Parathyroid adenoma (tissue), 2 donors: ENCODE results near the gene SMPDL3A.

Experiments used
- H2AFZ ChIP-seq: fragments of 300-600 bp; sonication (generic); one replicate; pipeline ENCODE4 v1.7.0; 2017; ENCODE audit warnings: antibody characterized with exemption, mild to moderate bottlenecking
- H3K27ac ChIP-seq: fragments of 300-600 bp; sonication (generic); one replicate; pipeline ENCODE4 v1.7.0; 2017
- H3K27me3 ChIP-seq: fragments of 300-600 bp; sonication (generic); one replicate; pipeline ENCODE4 v1.7.0; 2017; ENCODE audit warnings: low read length; ENCODE audit not compliant: control insufficient read depth, insufficient read depth
- H3K36me3 ChIP-seq: fragments of 300-600 bp; sonication (generic); one replicate; pipeline ENCODE4 v1.7.0; 2017; ENCODE audit warnings: low read length; ENCODE audit not compliant: control insufficient read depth, insufficient read depth
- H3K4me1 ChIP-seq: fragments of 300-600 bp; sonication (generic); one replicate; pipeline ENCODE4 v1.7.0; 2017; ENCODE audit warnings: control low read depth
- H3K4me2 ChIP-seq: fragments of 300-600 bp; sonication (generic); one replicate; pipeline ENCODE4 v1.7.0; 2017; ENCODE audit warnings: low read length
- H3K4me3 ChIP-seq: fragments of 300-600 bp; sonication (generic); one replicate; pipeline ENCODE4 v1.7.0; 2017; ENCODE audit warnings: low read depth, low read length
- H3K79me2 ChIP-seq: fragments of 300-600 bp; sonication (generic); one replicate; pipeline ENCODE4 v1.7.0; 2017; ENCODE audit warnings: control low read depth
- H3K9ac ChIP-seq: fragments of 300-600 bp; sonication (generic); one replicate; pipeline ENCODE4 v1.7.0; 2017; ENCODE audit warnings: mild to moderate bottlenecking
- H3K9me3 ChIP-seq: fragments of 300-600 bp; sonication (generic); one replicate; pipeline ENCODE4 v1.7.0; 2017; ENCODE audit warnings: low read length; ENCODE audit not compliant: control insufficient read depth
- CTCF ChIP-seq: fragments of 300-600 bp; sonication (generic); IDR thresholded peaks from one replicate; pipeline ENCODE4 v1.7.0; 2017; ENCODE audit warnings: antibody characterized with exemption, mild to moderate bottlenecking
- donor health status: primary hyperparathyroidism.

The SMPDL3A gene

DNA sequence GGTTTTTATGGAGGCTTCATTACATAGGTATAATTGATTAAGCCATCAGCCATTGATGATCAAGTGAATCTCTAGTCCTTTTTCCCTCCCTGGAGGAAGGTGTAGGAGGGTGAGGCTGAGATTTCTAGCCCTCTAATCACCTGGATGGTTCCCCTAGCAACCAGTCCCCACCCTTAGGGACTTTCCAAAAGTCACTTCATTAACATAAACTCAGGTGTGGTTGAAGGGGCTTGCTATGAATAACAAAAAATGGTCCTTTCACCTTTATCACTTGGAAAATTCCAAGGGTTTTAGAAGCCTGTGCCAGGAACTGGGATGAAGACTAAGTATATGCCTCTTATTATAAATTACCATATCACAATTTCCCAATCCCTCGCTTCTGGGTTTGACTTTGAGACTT is 40.4 kb downstream of the SMPDL3A start:
- Histone ChIP-seq H3K4me2 (no peak overlapping the region), H3K4me3 (no peak overlapping the region), H3K9ac (no peak overlapping the region), H3K79me2 (no peaks in the 10 kb centered on the region), H3K36me3 (no peaks in the 10 kb centered on the region), H2AFZ (no peak overlapping the region), H3K27ac (no peak overlapping the region), H3K9me3 (no peaks in the 10 kb centered on the region), H3K27me3 (no peaks in the 10 kb centered on the region), H3K4me1 (no peaks in the 10 kb centered on the region)
- TF ChIP-seq CTCF, result no peak

DNA sequence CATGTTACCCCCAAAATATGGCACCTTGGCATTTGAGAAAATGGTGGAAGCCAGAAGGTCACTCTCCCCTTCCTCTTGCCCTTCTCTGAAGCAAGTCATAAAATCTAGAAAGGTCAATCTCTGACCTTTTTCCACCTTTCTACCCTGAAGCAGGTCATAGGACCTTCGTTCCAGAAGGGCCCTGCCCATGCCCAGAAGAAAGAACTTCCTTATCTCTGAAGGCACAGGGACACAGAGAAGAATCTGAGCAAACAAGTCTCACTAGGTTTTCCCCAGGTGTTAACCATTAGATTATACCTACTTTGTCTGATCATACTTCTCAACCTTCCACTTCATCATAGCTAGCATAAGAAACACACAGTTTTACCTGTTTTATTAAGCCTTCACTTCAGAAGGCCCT is 42.5 kb downstream of the SMPDL3A start:
- Histone ChIP-seq H3K36me3 (no peaks in the 10 kb centered on the region), H3K4me1 (no peaks in the 10 kb centered on the region), H3K9ac (no peak overlapping the region), H3K27ac (no peak overlapping the region), H3K4me3 (no peak overlapping the region), H3K9me3 (no peaks in the 10 kb centered on the region), H3K79me2 (no peaks in the 10 kb centered on the region), H2AFZ (no peak overlapping the region), H3K4me2 (no peak overlapping the region), H3K27me3 (no peaks in the 10 kb centered on the region)
- no peak for TF ChIP-seq CTCF

DNA sequence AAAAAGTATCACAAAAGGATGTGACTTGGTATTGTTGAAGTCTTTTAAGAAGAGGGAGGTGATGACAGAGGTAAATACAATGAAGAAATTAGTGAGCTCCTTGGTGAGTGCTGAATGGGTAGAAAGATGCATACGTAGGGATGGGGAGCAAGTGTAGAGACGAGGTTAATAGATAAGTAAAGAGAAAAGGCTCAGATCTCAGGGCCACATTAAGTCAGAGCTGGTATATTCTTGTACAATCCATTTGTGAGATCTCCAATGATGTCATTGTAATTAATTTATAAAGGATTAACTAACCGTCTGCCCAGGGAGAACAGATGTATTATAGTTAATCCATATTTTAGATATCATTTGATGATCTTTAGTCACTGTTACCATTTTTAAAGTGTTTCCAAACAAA is 43.4 kb downstream of the SMPDL3A start:
- H3K27me3 ChIP-seq, result no peaks in the 10 kb centered on the region
- no peak overlapping the region for H2AFZ ChIP-seq
- H3K27ac ChIP-seq, result no peak overlapping the region
- H3K4me3 ChIP-seq, result no peak overlapping the region
- no peaks in the 10 kb centered on the region for H3K9me3 ChIP-seq
- H3K4me1 ChIP-seq, result no peaks in the 10 kb centered on the region
- H3K9ac ChIP-seq, result no peak overlapping the region
- H3K4me2 ChIP-seq, result no peak overlapping the region
- no peaks in the 10 kb centered on the region for H3K79me2 ChIP-seq
- H3K36me3 ChIP-seq, result no peaks in the 10 kb centered on the region
- TF ChIP-seq CTCF, result no peak

GRCh38 chr6:122833021-122833491 is 44.0 kb downstream of the SMPDL3A start:
- no peak overlapping the region for H3K4me2 ChIP-seq
- no peak overlapping the region for H2AFZ ChIP-seq
- H3K9ac ChIP-seq, result no peak overlapping the region
- no peak overlapping the region for H3K27ac ChIP-seq
- no peaks in the 10 kb centered on the region for H3K9me3 ChIP-seq
- H3K79me2 ChIP-seq, result no peaks in the 10 kb centered on the region
- H3K36me3 ChIP-seq, result no peaks in the 10 kb centered on the region
- H3K4me3 ChIP-seq, result no peak overlapping the region
- H3K4me1 ChIP-seq, result no peaks in the 10 kb centered on the region
- no peaks in the 10 kb centered on the region for H3K27me3 ChIP-seq
- TF ChIP-seq CTCF, result no peak

- no peak overlapping the region for H3K4me3 ChIP-seq
- no peak overlapping the region for H3K27ac ChIP-seq
- H3K79me2 ChIP-seq, result no peaks in the 10 kb centered on the region
- peak; percentile 27 for TF ChIP-seq CTCF
- H3K4me1 ChIP-seq, result no peaks in the 10 kb centered on the region
- no peaks in the 10 kb centered on the region for H3K27me3 ChIP-seq
- no peaks in the 10 kb centered on the region for H3K36me3 ChIP-seq
- no peaks in the 10 kb centered on the region for H3K9me3 ChIP-seq
- no peak overlapping the region for H2AFZ ChIP-seq
- no peak overlapping the region for H3K4me2 ChIP-seq
- H3K9ac ChIP-seq, result no peak overlapping the region
Observed at GRCh38 chr6:122838060-122838780, 49.2 kb downstream of the SMPDL3A start.
